Fibroblast of mammary gland (primary cell): ENCODE data around the gene MYCBP2.
"Not testable (repeated sequence)": the region's sequence is repeated elsewhere in the genome, so short reads cannot be mapped to it uniquely, and the experiment has no call there.

Experiments
- DNase-seq: peaks from one replicate; pipeline ENCODE4 v3.0.0-alpha.2; 2010; ENCODE audit warnings: low read depth
- H3K4me3 ChIP-seq: 2 replicates; pipeline ENCODE4 v1.5.1; 2011; ENCODE audit warnings: low read depth, mild to moderate bottlenecking, low read length, moderate library complexity; ENCODE audit not compliant: control insufficient read depth
- TF ChIP-seq, protein P1 (sequence below): conservative IDR thresholded peaks from 2 replicates; pipeline ENCODE4 v1.5.1; 2011; ENCODE audit warnings: low read depth, low read length, inconsistent platforms; ENCODE audit not compliant: control insufficient read depth, insufficient read depth

Gene MYCBP2

DNA sequence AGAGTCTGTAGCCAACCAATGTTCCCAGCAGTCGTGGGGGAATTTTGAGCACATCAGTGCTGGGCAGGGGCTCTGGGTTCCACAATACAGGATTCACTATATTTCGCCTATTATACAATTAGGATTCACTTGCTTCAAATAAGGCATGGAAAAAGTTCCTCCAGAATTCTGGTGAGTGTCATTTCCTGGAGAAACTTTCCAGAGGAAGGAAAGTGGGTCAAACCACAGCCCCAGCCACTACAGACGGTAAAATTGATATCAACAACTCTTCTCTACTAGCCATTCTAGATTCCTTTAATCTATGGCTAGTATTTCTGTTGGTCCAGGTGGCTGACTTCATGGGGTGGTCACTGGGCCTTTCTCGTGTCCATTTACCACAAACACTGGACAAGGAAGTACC, 10.5 kb downstream of the MYCBP2 start:
- DNase-seq, result no peak
- H3K4me3 ChIP-seq, result no peak overlapping the region
- TF ChIP-seq, protein P1, sequence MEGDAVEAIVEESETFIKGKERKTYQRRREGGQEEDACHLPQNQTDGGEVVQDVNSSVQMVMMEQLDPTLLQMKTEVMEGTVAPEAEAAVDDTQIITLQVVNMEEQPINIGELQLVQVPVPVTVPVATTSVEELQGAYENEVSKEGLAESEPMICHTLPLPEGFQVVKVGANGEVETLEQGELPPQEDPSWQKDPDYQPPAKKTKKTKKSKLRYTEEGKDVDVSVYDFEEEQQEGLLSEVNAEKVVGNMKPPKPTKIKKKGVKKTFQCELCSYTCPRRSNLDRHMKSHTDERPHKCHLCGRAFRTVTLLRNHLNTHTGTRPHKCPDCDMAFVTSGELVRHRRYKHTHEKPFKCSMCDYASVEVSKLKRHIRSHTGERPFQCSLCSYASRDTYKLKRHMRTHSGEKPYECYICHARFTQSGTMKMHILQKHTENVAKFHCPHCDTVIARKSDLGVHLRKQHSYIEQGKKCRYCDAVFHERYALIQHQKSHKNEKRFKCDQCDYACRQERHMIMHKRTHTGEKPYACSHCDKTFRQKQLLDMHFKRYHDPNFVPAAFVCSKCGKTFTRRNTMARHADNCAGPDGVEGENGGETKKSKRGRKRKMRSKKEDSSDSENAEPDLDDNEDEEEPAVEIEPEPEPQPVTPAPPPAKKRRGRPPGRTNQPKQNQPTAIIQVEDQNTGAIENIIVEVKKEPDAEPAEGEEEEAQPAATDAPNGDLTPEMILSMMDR, result no peak

GRCh38 chr13:77315509-77315908, 11.4 kb downstream of the MYCBP2 start:
- H3K4me3 ChIP-seq, DNase-seq: not testable (repeated sequence)

GRCh38 chr13:77313923-77314322, 13.0 kb downstream of the MYCBP2 start:
- DNase-seq, result no peak
- H3K4me3 ChIP-seq, result no peak overlapping the region
- TF ChIP-seq, protein P1, result no peak

GRCh38 chr13:77312311-77312710, 14.6 kb downstream of the MYCBP2 start:
- no peak for DNase-seq
- H3K4me3 ChIP-seq, result no peak overlapping the region
- TF ChIP-seq, protein P1, result no peak

DNA sequence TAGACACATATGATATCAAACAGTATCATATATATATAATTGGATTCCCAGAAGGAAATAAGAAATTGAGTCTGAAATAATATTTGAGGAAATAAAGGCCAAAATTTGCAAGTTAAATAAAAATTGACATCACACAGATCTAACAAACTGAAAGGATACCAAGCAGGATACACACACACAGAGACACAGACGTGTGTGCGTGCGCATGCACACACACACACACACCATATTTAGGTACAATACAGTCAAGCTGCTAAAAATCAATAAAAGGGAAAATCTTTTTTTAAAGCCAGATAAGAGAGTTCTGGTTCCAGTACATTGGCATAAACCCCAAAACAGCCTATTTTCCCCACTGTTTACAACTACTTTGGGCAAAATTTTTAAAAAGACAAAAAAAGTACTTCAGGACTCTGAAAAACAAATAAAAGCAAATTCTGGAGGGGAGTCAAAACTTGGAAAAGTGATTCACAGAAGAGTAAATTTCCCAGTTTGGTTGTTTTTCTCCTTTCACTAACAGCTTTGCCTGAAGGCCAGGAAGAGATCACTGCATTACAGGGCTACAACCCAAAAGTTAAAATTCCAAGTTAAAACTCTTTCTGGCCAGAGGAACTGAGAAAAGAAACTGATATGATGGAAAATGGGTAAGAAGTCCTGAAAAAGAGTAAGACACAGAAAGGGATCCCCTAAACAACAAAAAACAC, 16.2 kb downstream of the MYCBP2 start:
- DNase-seq, result no peak
- H3K4me3 ChIP-seq, result no peak overlapping the region
- TF ChIP-seq, protein P1, result no peak

- TF ChIP-seq, protein P1, result no peak
- no peak overlapping the region for H3K4me3 ChIP-seq
- no peak for DNase-seq
Observed at GRCh38 chr13:77310161-77310560, 16.7 kb downstream of the MYCBP2 start.

DNA sequence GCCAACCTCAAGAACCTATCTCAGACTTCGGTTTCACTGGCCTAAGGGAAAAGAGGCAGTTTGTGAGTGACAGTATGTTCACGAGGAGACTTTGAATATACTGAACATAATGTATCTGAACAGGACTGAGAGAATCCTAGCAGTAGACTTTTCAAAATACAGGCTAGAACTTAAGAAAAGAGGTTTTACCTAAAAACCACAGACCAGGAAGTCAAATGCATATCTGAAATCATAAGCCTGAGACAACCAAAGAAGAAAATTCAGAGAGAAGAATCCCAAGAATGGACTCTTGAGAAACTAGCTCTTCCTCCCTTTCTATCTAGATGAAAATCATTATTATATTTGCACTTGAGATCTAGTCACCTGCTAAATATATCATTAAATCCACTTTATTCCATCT, 17.6 kb downstream of the MYCBP2 start:
- DNase-seq, result no peak
- H3K4me3 ChIP-seq, result no peak overlapping the region
- TF ChIP-seq, protein P1, result no peak
